ENCODE data around the gene ACP7. TPM values are rescaled to one million over a fixed set of nuclear protein-coding genes. Genes with fewer than 3 reads are reported as not detected.

Gene ACP7
- total RNA-seq, 1 donor = not detected

GRCh38 chr19:39133431-39134270 is 49.5 kb downstream of the ACP7 start:
- no peak for DNase-seq (ENCODE audit: low read depth)
- no peak overlapping the region for H3K4me3 ChIP-seq (ENCODE audit: low read depth, low read length)
- TF ChIP-seq, protein P1, sequence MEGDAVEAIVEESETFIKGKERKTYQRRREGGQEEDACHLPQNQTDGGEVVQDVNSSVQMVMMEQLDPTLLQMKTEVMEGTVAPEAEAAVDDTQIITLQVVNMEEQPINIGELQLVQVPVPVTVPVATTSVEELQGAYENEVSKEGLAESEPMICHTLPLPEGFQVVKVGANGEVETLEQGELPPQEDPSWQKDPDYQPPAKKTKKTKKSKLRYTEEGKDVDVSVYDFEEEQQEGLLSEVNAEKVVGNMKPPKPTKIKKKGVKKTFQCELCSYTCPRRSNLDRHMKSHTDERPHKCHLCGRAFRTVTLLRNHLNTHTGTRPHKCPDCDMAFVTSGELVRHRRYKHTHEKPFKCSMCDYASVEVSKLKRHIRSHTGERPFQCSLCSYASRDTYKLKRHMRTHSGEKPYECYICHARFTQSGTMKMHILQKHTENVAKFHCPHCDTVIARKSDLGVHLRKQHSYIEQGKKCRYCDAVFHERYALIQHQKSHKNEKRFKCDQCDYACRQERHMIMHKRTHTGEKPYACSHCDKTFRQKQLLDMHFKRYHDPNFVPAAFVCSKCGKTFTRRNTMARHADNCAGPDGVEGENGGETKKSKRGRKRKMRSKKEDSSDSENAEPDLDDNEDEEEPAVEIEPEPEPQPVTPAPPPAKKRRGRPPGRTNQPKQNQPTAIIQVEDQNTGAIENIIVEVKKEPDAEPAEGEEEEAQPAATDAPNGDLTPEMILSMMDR (IDR thresholded peaks at IDR 0.05; ENCODE audit: insufficient read depth, low read depth, low read length) = no peak

- no peak overlapping the region for H3K4me3 ChIP-seq (ENCODE audit: low read depth, low read length)
- no peak for DNase-seq (ENCODE audit: low read depth)
- TF ChIP-seq, protein P1 (IDR thresholded peaks at IDR 0.05; ENCODE audit: insufficient read depth, low read depth, low read length) = no peak
Measured at GRCh38 chr19:39135701-39136100, 51.5 kb downstream of the ACP7 start.

GRCh38 chr19:39136225-39136940 is 52.2 kb downstream of the ACP7 start:
- no peak for DNase-seq (ENCODE audit: low read depth)
- TF ChIP-seq, protein P1 (IDR thresholded peaks at IDR 0.05; ENCODE audit: insufficient read depth, low read depth, low read length) = no peak
- no peak overlapping the region for H3K4me3 ChIP-seq (ENCODE audit: low read depth, low read length)

DNA sequence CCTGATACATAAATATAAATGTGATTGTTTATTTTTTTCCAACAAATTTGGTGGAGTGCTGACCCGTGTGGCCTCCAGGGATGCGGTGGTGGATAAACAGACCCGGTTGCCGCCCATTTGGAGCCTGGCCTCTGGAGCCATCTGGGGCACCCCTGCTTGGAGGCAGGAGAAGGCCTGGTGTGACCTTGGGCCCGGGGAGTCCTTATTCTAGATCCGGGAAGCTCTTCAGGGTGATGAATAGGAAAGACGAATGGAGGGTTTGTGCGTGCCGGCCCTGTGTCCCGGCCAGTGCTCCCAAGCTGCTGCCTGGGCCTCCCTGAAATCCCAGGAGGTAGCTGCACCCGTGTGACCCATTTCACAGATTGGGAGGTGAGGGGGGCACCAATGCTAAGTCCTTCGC is 53.0 kb downstream of the ACP7 start:
- TF ChIP-seq, protein P1 (IDR thresholded peaks at IDR 0.05; ENCODE audit: insufficient read depth, low read depth, low read length) = no peak
- DNase-seq (ENCODE audit: low read depth) = no peak

DNA sequence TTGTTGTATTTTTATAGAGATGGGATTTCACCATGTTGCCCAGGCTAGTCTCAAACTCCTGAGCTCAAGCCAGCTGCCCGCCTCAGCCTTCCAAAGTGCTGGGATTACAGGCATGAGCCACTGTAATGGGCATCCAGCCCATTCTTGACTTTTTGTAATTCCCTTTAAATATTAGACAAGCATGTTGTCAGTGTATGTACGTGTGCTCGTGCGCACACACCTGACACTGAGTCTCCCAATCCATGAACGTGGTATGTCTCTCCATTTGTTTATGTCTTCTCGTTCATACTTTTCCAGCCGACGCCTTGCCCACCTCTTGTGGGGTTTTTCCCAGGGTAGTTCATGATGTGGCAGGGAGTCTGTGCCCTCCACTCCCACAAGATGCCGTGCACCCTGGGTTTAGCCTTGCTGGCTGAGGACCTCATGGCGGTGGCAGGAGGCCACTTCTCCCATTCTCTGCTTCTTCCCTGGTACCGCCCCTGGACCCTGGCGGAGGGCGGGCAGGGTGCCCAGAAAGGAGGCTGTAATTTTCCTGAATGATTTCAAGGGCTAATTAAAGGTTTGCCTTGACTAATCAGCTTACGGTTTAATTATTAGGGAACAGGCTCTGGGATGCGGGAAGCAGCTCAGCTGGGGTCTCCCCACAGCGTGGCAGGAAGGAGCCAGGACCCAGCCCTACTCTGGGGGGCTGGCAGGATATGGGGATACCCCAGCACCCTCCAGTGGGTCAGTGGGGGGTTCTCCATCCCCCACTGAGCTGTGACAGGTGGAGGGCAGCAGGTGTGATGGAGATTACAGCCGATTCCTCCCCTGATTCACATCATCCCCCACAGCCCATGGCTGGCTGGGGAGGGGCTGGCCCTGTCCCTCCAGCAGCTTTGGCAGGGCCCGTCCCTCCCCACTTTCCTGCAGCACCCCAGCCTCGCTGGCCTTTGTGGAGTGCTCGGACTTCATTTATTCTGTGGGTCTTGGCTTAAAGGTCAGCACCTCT is 54.3 kb downstream of the ACP7 start:
- H3K4me3 ChIP-seq (ENCODE audit: low read depth, low read length) = no peak overlapping the region
- no peak for DNase-seq (ENCODE audit: low read depth)
- TF ChIP-seq, protein P1 (IDR thresholded peaks at IDR 0.05; ENCODE audit: insufficient read depth, low read depth, low read length) = no peak

More for the DNA sequence above, 53.0 kb downstream of the ACP7 start:
- H3K4me3 ChIP-seq (ENCODE audit: low read depth, low read length) = no peak overlapping the region

- no peak for DNase-seq (ENCODE audit: low read depth)
- TF ChIP-seq, protein P1 (IDR thresholded peaks at IDR 0.05; ENCODE audit: insufficient read depth, low read depth, low read length) = no peak
- no peak overlapping the region for H3K4me3 ChIP-seq (ENCODE audit: low read depth, low read length)
Measured at GRCh38 chr19:39139305-39139874, 55.2 kb downstream of the ACP7 start.

Data from fibroblast of villous mesenchyme (primary cell).